Measurements from ENCODE around the gene DIS3L2.

DNA sequence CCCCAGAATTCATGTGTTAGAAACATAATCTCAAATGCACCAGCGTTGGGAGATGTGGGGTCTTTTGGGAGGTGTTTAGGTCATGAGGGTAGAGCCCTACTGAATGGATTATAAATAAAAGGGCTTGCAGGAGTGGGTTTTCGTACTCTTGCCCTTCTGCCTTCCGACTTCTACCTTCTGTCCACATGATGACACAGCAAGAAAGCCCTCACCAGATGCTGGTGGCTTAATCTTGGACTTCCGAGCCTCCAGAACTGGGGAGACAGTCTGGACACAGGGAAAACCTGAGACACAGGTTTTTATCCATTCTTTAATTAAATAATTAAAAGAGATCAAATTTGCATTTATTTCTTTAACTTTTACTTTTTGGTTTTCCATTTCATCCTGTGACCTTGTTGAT is 87.8 kb downstream of the DIS3L2 start:
- TF ChIP-seq SP1 (CRISPR knock-in tag; conservative IDR thresholded peaks at IDR 0.05) (no peak), TEAD4 (CRISPR knock-in tag; IDR thresholded peaks at IDR 0.05) (no peak), RORB (CRISPR knock-in tag; IDR thresholded peaks at IDR 0.05) (no peak)
- TF ChIP-seq, protein P1, sequence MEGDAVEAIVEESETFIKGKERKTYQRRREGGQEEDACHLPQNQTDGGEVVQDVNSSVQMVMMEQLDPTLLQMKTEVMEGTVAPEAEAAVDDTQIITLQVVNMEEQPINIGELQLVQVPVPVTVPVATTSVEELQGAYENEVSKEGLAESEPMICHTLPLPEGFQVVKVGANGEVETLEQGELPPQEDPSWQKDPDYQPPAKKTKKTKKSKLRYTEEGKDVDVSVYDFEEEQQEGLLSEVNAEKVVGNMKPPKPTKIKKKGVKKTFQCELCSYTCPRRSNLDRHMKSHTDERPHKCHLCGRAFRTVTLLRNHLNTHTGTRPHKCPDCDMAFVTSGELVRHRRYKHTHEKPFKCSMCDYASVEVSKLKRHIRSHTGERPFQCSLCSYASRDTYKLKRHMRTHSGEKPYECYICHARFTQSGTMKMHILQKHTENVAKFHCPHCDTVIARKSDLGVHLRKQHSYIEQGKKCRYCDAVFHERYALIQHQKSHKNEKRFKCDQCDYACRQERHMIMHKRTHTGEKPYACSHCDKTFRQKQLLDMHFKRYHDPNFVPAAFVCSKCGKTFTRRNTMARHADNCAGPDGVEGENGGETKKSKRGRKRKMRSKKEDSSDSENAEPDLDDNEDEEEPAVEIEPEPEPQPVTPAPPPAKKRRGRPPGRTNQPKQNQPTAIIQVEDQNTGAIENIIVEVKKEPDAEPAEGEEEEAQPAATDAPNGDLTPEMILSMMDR (IDR thresholded peaks at IDR 0.05): no peak

Data from WTC11 (cell line).